AG04450 (cell line): ENCODE data around the gene PLCL1. TPM values are rescaled to one million over a fixed set of nuclear protein-coding genes. Genes with fewer than 3 reads are reported as not detected.

Source experiments
- CTCF ChIA-PET: fragments of 300-600, 350-600 bp; formaldehyde crosslinking; extraction: SDS; loops from one replicate; lab custom pipeline; 2022; ENCODE audit warnings: antibody characterized with exemption, inconsistent platforms; lab: Charles Lee
- POLR2A ChIA-PET: fragments of 350-600 bp; formaldehyde crosslinking; extraction: SDS; loops from one replicate; lab custom pipeline; 2021; ENCODE audit warnings: antibody characterized with exemption, inconsistent platforms; lab: Yijun Ruan, JAX
- DNase-seq: peaks from one replicate; pipeline ENCODE4 v3.0.0-alpha.2; 2011; ENCODE audit warnings: low read depth, low spot score
- H3K27ac ChIP-seq: one replicate; pipeline ENCODE4 v1.5.1; 2012; ENCODE audit warnings: low read depth, low read length, control low read depth
- H3K27me3 ChIP-seq: one replicate; pipeline ENCODE4 v1.6.0; 2012; ENCODE audit warnings: low read length; ENCODE audit not compliant: control insufficient read depth, insufficient read depth
- H3K4me3 ChIP-seq: 2 replicates; pipeline ENCODE4 v1.5.1; 2011; ENCODE audit warnings: mild to moderate bottlenecking, low read depth, low read length, control low read depth
- H3K9me3 ChIP-seq: 2 replicates; pipeline ENCODE4 v1.5.1; 2012; ENCODE audit warnings: low read length; ENCODE audit not compliant: control insufficient read depth, insufficient read depth
- CTCF ChIP-seq: IDR thresholded peaks from 2 replicates; pipeline ENCODE4 v1.5.1; 2011; ENCODE audit warnings: low read depth, low read length, control low read depth, inconsistent platforms
- polyA plus RNA-seq: library from polyadenylated mRNA; depleted of rRNA; stranded (reverse); fragments of >200 nt; gene quantifications from 2 replicates; pipeline ENCODE4 v1.2.3, GENCODE V29; 2011

Gene PLCL1
- polyA plus RNA-seq, 1 experiment = 0.43 TPM

DNA sequence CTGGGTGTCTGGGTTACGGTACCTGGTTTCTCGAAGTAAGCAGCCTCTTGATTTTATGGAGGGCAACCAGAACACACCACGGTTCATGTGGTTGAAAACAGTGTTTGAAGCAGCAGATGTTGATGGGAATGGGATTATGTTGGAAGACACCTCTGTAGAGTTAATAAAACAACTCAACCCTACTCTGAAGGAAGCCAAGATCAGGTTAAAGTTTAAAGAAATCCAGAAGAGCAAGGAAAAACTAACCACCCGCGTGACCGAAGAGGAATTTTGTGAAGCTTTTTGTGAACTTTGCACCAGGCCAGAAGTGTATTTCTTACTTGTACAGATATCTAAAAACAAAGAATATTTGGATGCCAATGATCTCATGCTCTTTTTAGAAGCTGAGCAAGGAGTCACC is 279.8 kb downstream of the PLCL1 start:
- H3K27ac ChIP-seq = no peak overlapping the region
- H3K9me3 ChIP-seq = no peaks in the 10 kb centered on the region
- H3K4me3 ChIP-seq = no peak overlapping the region
- no peaks in the 10 kb centered on the region for H3K27me3 ChIP-seq
- ChIA-PET CTCF (no interaction called here), POLR2A (no interaction called here)
- DNase-seq = no peak
- no peak for TF ChIP-seq CTCF

GRCh38 chr2:198096002-198096401 is 291.6 kb downstream of the PLCL1 start:
- DNase-seq = no peak
- Histone ChIP-seq H3K27ac (no peak overlapping the region), H3K27me3 (no peaks in the 10 kb centered on the region), H3K9me3 (no peaks in the 10 kb centered on the region), H3K4me3 (no peak overlapping the region)
- no peak for TF ChIP-seq CTCF
- POLR2A ChIA-PET = no interaction called here
- CTCF ChIA-PET = interaction anchor here (0.7 kb wide), 1 partner anchor 31 kb away, joined by 3 read pairs; no protein-coding TSS in a partner anchor

GRCh38 chr2:198096965-198097364 is 292.6 kb downstream of the PLCL1 start:
- Histone ChIP-seq H3K27me3 (no peaks in the 10 kb centered on the region), H3K27ac (no peak overlapping the region), H3K4me3 (no peak overlapping the region), H3K9me3 (no peaks in the 10 kb centered on the region)
- ChIA-PET POLR2A (no interaction called here), CTCF (no interaction called here)
- DNase-seq = no peak
- TF ChIP-seq CTCF = no peak

DNA sequence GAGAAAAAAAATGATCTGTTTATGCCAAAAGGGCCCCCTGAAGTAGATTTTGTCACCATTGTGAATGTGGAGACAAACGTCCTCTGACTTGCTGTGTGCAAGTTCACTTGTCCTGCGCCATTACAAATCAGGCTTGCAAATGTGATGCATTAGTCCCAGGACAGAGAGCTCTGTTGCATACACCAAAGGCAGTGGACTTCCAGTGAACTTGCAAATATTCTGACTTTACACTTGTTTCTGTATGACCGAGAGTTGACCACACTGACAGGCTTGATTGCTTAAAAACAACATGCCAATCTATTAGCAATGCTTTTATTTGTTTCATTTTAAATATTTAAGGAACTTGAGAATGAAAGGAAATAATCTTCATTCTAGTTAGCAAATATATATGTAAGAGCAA is 293.2 kb downstream of the PLCL1 start:
- Histone ChIP-seq H3K4me3 (no peak overlapping the region), H3K9me3 (no peaks in the 10 kb centered on the region), H3K27ac (no peak overlapping the region), H3K27me3 (no peaks in the 10 kb centered on the region)
- no peak for TF ChIP-seq CTCF
- POLR2A ChIA-PET = no interaction called here
- CTCF ChIA-PET = no interaction called here
- DNase-seq = no peak

DNA sequence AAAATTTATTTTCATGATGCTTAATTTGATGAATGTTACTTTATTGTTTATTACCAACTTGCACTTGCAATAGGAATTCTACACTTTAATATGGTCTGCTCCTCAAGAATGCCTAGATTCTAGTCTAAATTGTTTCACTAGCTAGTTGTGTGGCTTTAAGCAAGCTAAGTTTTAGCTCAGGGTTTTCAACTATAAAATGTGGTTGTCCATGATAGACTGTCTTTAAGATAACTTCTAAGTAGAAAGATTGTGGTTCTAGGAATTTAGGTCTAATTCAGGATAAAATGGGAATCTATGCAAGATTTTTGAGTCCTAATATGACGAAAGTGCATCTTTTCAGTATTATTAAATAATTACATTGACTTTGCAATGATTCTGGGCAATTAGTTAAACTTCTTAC is 294.0 kb downstream of the PLCL1 start:
- TF ChIP-seq CTCF = no peak
- no peak for DNase-seq
- H3K9me3 ChIP-seq = no peaks in the 10 kb centered on the region
- POLR2A ChIA-PET = no interaction called here
- CTCF ChIA-PET = no interaction called here
- H3K27me3 ChIP-seq = no peaks in the 10 kb centered on the region
- H3K4me3 ChIP-seq = no peak overlapping the region
- no peak overlapping the region for H3K27ac ChIP-seq
